CD14-positive monocyte (primary cell): ENCODE measurements around the gene CDK19. TPM values are rescaled to one million over a fixed set of nuclear protein-coding genes. Genes with fewer than 3 reads are reported as not detected.
"Not testable (repeated sequence)": the region's sequence is repeated elsewhere in the genome, so short reads cannot be mapped to it uniquely, and the experiment has no call there.

Source experiments
- DNase-seq, 3 donors: peaks; one replicate each; pipeline ENCODE4 v3.0.0-alpha.2; 2011 to 2022
- H2AFZ ChIP-seq: 2 replicates; pipeline ENCODE4 v1.6.0; 2012; ENCODE audit warnings: mild to moderate bottlenecking, low read depth, low read length, inconsistent platforms; ENCODE audit not compliant: insufficient read depth, poor library complexity, severe bottlenecking
- H3K27ac ChIP-seq, 2 donors: 1 replicate in 1 of 2; 2 replicates in 1 of 2; pipeline ENCODE4 v1.5.1; 2012 to 2013; ENCODE audit warnings: low read length in 2 of 2, control low read depth in 1 of 2, inconsistent platforms in 1 of 2, low read depth in 1 of 2, mild to moderate bottlenecking in 1 of 2
- H3K27me3 ChIP-seq, 2 donors: one replicate each; pipeline versions ENCODE4 v1.6.0 to v1.6.1; 2011 to 2013; ENCODE audit warnings: low read length in 2 of 2; ENCODE audit not compliant: control insufficient read depth in 2 of 2, insufficient read depth in 2 of 2
- H3K36me3 ChIP-seq, 2 donors: replicated peaks in 1 of 2; 1 replicate in 1 of 2; 2 replicates in 1 of 2; pipeline versions ENCODE4 v1.5.1 to v1.6.1; 2012 to 2013; ENCODE audit warnings: low read length in 2 of 2, control low read depth in 1 of 2, inconsistent platforms in 1 of 2, mild to moderate bottlenecking in 1 of 2; ENCODE audit not compliant: insufficient read depth in 2 of 2, control insufficient read depth in 1 of 2
- H3K4me1 ChIP-seq, 2 donors: 1 replicate in 1 of 2; 2 replicates in 1 of 2; pipeline versions ENCODE4 v1.5.1 to v1.6.1; 2012 to 2013; ENCODE audit warnings: low read length in 2 of 2, control low read depth in 1 of 2, inconsistent platforms in 1 of 2, mild to moderate bottlenecking in 1 of 2, moderate library complexity in 1 of 2; ENCODE audit not compliant: insufficient read depth in 2 of 2, control insufficient read depth in 1 of 2
- H3K4me2 ChIP-seq: replicated peaks from 2 replicates; pipeline ENCODE3; 2012; ENCODE audit warnings: low read length, moderate library complexity, mild to moderate bottlenecking; ENCODE audit not compliant: poor library complexity, severe bottlenecking; ENCODE audit errors: extremely low read depth
- H3K4me3 ChIP-seq, 3 experiments: fragments of 200-600 bp in 1 of 3; sonication (generic) in 1 of 3; replicated peaks in 1 of 3; 1 replicate in 2 of 3; 2 replicates in 1 of 3; pipeline ENCODE4 v1.5.1; 2011 to 2013; ENCODE audit warnings: low read length in 3 of 3, mild to moderate bottlenecking in 3 of 3, control low read depth in 2 of 3, low read depth in 2 of 3, inconsistent platforms in 1 of 3, moderate library complexity in 1 of 3
- H3K79me2 ChIP-seq: 2 replicates; pipeline ENCODE4 v1.6.0; 2012; ENCODE audit warnings: mild to moderate bottlenecking, control low read depth, inconsistent platforms, low read length, moderate library complexity; ENCODE audit not compliant: insufficient read depth
- H3K9ac ChIP-seq: 2 replicates; pipeline ENCODE4 v1.6.0; 2017; ENCODE audit warnings: low read length, mild to moderate bottlenecking; ENCODE audit not compliant: insufficient read depth, poor library complexity, severe bottlenecking
- H3K9me3 ChIP-seq, 2 donors: replicated peaks in 1 of 2; 1 replicate in 1 of 2; 2 replicates in 1 of 2; pipeline versions ENCODE4 v1.5.1 to v1.6.1; 2012 to 2013; ENCODE audit warnings: low read length in 2 of 2, control low read depth in 1 of 2; ENCODE audit not compliant: control insufficient read depth in 1 of 2, insufficient read depth in 1 of 2
- H4K20me1 ChIP-seq: 2 replicates; pipeline ENCODE4 v1.6.0; 2012; ENCODE audit warnings: mild to moderate bottlenecking, low read length, control low read depth, moderate library complexity; ENCODE audit not compliant: insufficient read depth
- H3K27ac Mint-ChIP-seq, 7 donors: one replicate each; pipeline ENCODE4 v1.8.0; 2020; ENCODE audit warnings: mild to moderate bottlenecking in 7 of 7, mixed read lengths in 7 of 7, moderate library complexity in 6 of 7, inconsistent platforms in 2 of 7
- H3K27me3 Mint-ChIP-seq, 3 donors: one replicate each; pipeline ENCODE4 v1.8.0; 2021 to 2022; ENCODE audit warnings: low read depth in 3 of 3, mild to moderate bottlenecking in 3 of 3, mixed read lengths in 3 of 3, moderate library complexity in 3 of 3, inconsistent platforms in 1 of 3
- H3K36me3 Mint-ChIP-seq, 2 donors: one replicate each; pipeline ENCODE4 v1.8.0; 2020; ENCODE audit warnings: mixed read lengths in 2 of 2, inconsistent platforms in 1 of 2, mild to moderate bottlenecking in 1 of 2
- H3K4me1 Mint-ChIP-seq: one replicate; pipeline ENCODE4 v1.8.0; 2020; ENCODE audit warnings: mild to moderate bottlenecking, mixed read lengths
- H3K4me3 Mint-ChIP-seq, 2 donors: one replicate each; pipeline ENCODE4 v1.8.0; 2020; ENCODE audit warnings: mild to moderate bottlenecking in 2 of 2, mixed read lengths in 2 of 2, moderate library complexity in 1 of 2
- H3K9me3 Mint-ChIP-seq, 7 donors: one replicate each; pipeline ENCODE4 v1.8.0; 2020 to 2022; ENCODE audit warnings: mixed read lengths in 7 of 7, mild to moderate bottlenecking in 6 of 7, moderate library complexity in 6 of 7, inconsistent platforms in 2 of 7
- CTCF ChIP-seq: fragments of 200-600 bp; IDR thresholded peaks from one replicate; pipeline ENCODE4 v1.8.0; 2022; ENCODE audit warnings: antibody characterized with exemption, mild to moderate bottlenecking
- WGBS: methylation state at CpG from one replicate; pipeline ENCODE4 v1.1.5; 2013; ENCODE audit warnings: missing lambda C conversion rate; ENCODE audit not compliant: insufficient coverage; 5-methylcytosine and 5-hydroxymethylcytosine counted together
- intact Hi-C, 2 donors: fragments of 100-400 bp; cut with micrococcal nuclease; formaldehyde crosslinking; loops; one replicate each; pipeline versions ENCODE4 v1.15.0 to v1.15.1; 2023
- polyA plus RNA-seq, 3 donors: library from polyadenylated mRNA; depleted of rRNA in 1 of 3; unstranded in 2 of 3; stranded (reverse) in 1 of 3; fragments of 300-500 nt in 2 of 3; fragments of >200 nt in 1 of 3; fragmentation: Illumina TruSeq in 2 of 3; gene quantifications; 1 replicate in 2 of 3; 2 replicates in 1 of 3; pipeline ENCODE4 v1.2.3, GENCODE V29; 2012 to 2021

The CDK19 gene
- polyA plus RNA-seq, 3 donors: 2.7 to 12.0 (median 3.9) TPM

- H3K36me3 ChIP-seq: no peaks in the 10 kb centered on the region
- H3K79me2 ChIP-seq: peaks cover 53% of the 10 kb centered on the region
- H3K27me3 Mint-ChIP-seq: peaks cover 0 to 2% (median 0%) of the 10 kb centered on the region in 3 donors
- no peak overlapping the region for H3K4me2 ChIP-seq
- no peak overlapping the region for H2AFZ ChIP-seq
- no peak overlapping the region for H3K9ac ChIP-seq
- no peak for DNase-seq
- H3K4me3 ChIP-seq: no peak overlapping the region
- no peak for TF ChIP-seq CTCF
- peaks cover 6% of the 10 kb centered on the region for H4K20me1 ChIP-seq
- peaks cover 15 to 24% of the 10 kb centered on the region in 2 donors for H3K4me1 ChIP-seq
- intact Hi-C loops: no loop called here
- no peak overlapping the region for H3K27ac ChIP-seq
- H3K27me3 ChIP-seq: no peaks in the 10 kb centered on the region
- H3K36me3 Mint-ChIP-seq: peaks cover 0 to 4% of the 10 kb centered on the region in 2 donors
- no peaks in the 10 kb centered on the region for H3K9me3 Mint-ChIP-seq
- WGBS: 86% methylated on average over 1 of the region's 3 CpGs
- no peak overlapping the region for H3K27ac Mint-ChIP-seq
- no peak overlapping the region for H3K4me3 Mint-ChIP-seq
- H3K9me3 ChIP-seq: no peaks in the 10 kb centered on the region
- peaks cover 38% of the 10 kb centered on the region for H3K4me1 Mint-ChIP-seq
Measured at GRCh38 chr6:110755411-110755834, 59.8 kb downstream of the CDK19 start.

- intact Hi-C loops, H3K27me3 ChIP-seq, H3K4me3 Mint-ChIP-seq, H3K36me3 Mint-ChIP-seq, H3K27ac Mint-ChIP-seq, H3K9ac ChIP-seq, H3K9me3 ChIP-seq, H3K9me3 Mint-ChIP-seq, H3K27ac ChIP-seq, H3K4me3 ChIP-seq, DNase-seq, H2AFZ ChIP-seq, H4K20me1 ChIP-seq, H3K36me3 ChIP-seq, H3K27me3 Mint-ChIP-seq, H3K4me2 ChIP-seq: not testable (repeated sequence)
- Histone ChIP-seq H3K79me2 (peaks cover 49% of the 10 kb centered on the region), H3K4me1 (peaks cover 29 to 37% of the 10 kb centered on the region in 2 donors)
- 100% methylated on average over 5 of the region's 9 CpGs for WGBS
- H3K4me1 Mint-ChIP-seq: peaks cover 50% of the 10 kb centered on the region
Measured at GRCh38 chr6:110753936-110754668, 61.2 kb downstream of the CDK19 start.
